Left ventricle myocardium inferior (tissue), 1 donor: ENCODE data around the gene FEV. TPM values are rescaled to one million over a fixed set of nuclear protein-coding genes. Genes with fewer than 3 reads are reported as not detected.

Source experiments
- DNase-seq: peaks from one replicate; pipeline ENCODE4 v3.0.0-alpha.2; 2020
- H3K27ac ChIP-seq: fragments of 200-600 bp; replicated peaks from 2 replicates; pipeline ENCODE4 v1.8.0; 2021
- H3K27me3 ChIP-seq: fragments of 200-600 bp; 2 replicates; pipeline ENCODE4 v1.8.0; 2021; ENCODE audit warnings: low read depth
- H3K36me3 ChIP-seq: fragments of 200-600 bp; 2 replicates; pipeline ENCODE4 v1.8.0; 2021
- H3K4me1 ChIP-seq: fragments of 200-600 bp; 2 replicates; pipeline ENCODE4 v1.8.0; 2021
- H3K4me3 ChIP-seq: fragments of 200-600 bp; 2 replicates; pipeline ENCODE4 v1.8.0; 2021; ENCODE audit warnings: mild to moderate bottlenecking, moderate library complexity
- H3K9me3 ChIP-seq: fragments of 200-600 bp; replicated peaks from 2 replicates; pipeline ENCODE4 v1.8.0; 2021
- CTCF ChIP-seq: fragments of 200-600 bp; IDR thresholded peaks from 2 replicates; pipeline ENCODE4 v1.8.0; 2021; ENCODE audit warnings: antibody characterized with exemption, mild to moderate bottlenecking, borderline replicate concordance
- intact Hi-C: fragments of 100-400 bp; cut with micrococcal nuclease; formaldehyde crosslinking; loops from one replicate; pipeline ENCODE4 v1.11.0; 2022
- total RNA-seq: library from RNA; stranded (reverse); fragmentation: NEBNext Ultra II Directional; extraction: Animal tissue kit (Norgen Biotek cat#: 25700); gene quantifications from one replicate; pipeline ENCODE4 v1.2.1, GENCODE V29; 2021
- donor health status: DM: no; HTN: yes; CAD: no; lungs with severe emphysema.

The FEV gene
- total RNA-seq, 1 donor from 2014 or later, result not detected

DNA sequence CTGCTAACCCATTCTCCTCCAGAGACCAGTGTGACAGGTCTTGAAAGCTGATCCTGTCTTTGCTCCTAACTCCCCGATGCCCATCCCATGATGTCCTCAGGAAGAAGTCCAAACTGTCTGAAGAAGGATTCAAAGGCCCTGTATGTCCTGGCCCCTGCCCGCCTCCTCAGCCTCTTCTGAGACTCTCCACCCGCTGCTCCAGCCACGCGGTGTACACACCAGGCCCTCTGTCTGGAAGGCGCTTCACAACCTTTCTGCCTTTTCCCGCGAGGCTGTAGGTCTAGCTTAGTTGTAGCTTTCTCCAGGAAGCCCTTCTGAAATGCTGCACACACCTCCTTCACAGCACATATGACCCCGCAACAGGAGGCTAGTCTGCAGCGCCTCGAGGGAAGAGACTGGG lies 31.7 kb upstream of the FEV start:
- no peak for TF ChIP-seq CTCF
- no peaks in the 10 kb centered on the region for H3K36me3 ChIP-seq
- intact Hi-C loops, result no loop called here
- no peak overlapping the region for H3K27ac ChIP-seq
- no peak for DNase-seq
- H3K27me3 ChIP-seq, result peaks cover 80% of the 10 kb centered on the region
- H3K4me3 ChIP-seq, result no peak overlapping the region
- no peaks in the 10 kb centered on the region for H3K4me1 ChIP-seq
- H3K9me3 ChIP-seq, result no peaks in the 10 kb centered on the region

GRCh38 chr2:219010873-219011272 lies 25.9 kb upstream of the FEV start:
- H3K4me3 ChIP-seq, result no peak overlapping the region
- no peak for TF ChIP-seq CTCF
- no peaks in the 10 kb centered on the region for H3K36me3 ChIP-seq
- H3K27ac ChIP-seq, result no peak overlapping the region
- no peaks in the 10 kb centered on the region for H3K9me3 ChIP-seq
- intact Hi-C loops, result no loop called here
- DNase-seq, result no peak
- H3K27me3 ChIP-seq, result peaks cover 82% of the 10 kb centered on the region
- H3K4me1 ChIP-seq, result no peaks in the 10 kb centered on the region

- TF ChIP-seq CTCF, result peak; percentile 45
- H3K4me1 ChIP-seq, result no peaks in the 10 kb centered on the region
- intact Hi-C loops, result no loop called here
- H3K27me3 ChIP-seq, result peaks cover 89% of the 10 kb centered on the region
- no peak overlapping the region for H3K27ac ChIP-seq
- no peaks in the 10 kb centered on the region for H3K36me3 ChIP-seq
- no peaks in the 10 kb centered on the region for H3K9me3 ChIP-seq
- no peak for DNase-seq
- H3K4me3 ChIP-seq, result no peak overlapping the region
Measured at GRCh38 chr2:219010162-219010756, 25.3 kb upstream of the FEV start.

DNA sequence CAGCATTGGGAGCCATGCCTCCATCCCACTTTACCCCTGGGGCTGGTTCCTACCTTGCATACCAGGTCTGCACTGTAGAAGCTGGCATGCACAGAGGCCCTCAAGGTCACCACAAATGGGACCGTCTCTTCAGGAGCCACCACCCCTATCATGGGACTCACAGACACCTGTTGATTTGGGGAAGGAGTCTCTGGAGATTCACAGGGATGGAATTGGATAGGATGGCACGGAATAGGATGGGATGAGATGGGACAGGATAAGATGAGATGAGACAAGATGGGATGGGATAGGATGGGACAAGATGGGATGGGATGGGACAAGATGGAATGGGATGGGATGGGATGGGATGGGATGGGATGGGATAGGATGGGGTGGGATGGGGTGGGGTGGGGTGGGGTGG lies 24.3 kb upstream of the FEV start:
- H3K4me3 ChIP-seq, result no peak overlapping the region
- no peaks in the 10 kb centered on the region for H3K9me3 ChIP-seq
- DNase-seq, result no peak
- H3K27ac ChIP-seq, result no peak overlapping the region
- no peaks in the 10 kb centered on the region for H3K4me1 ChIP-seq
- TF ChIP-seq CTCF, result no peak
- intact Hi-C loops, result no loop called here
- no peaks in the 10 kb centered on the region for H3K36me3 ChIP-seq
- peaks cover 92% of the 10 kb centered on the region for H3K27me3 ChIP-seq

- no peak for DNase-seq
- H3K27me3 ChIP-seq, result peaks cover 100% of the 10 kb centered on the region
- no peak overlapping the region for H3K4me3 ChIP-seq
- no peaks in the 10 kb centered on the region for H3K9me3 ChIP-seq
- no peak for TF ChIP-seq CTCF
- H3K36me3 ChIP-seq, result no peaks in the 10 kb centered on the region
- H3K27ac ChIP-seq, result no peak overlapping the region
- intact Hi-C loops, result no loop called here
- peaks cover 22% of the 10 kb centered on the region for H3K4me1 ChIP-seq
Measured at GRCh38 chr2:219003979-219004378, 19.0 kb upstream of the FEV start.
